ENCODE data around the gene SRGAP3. TPM values are rescaled to one million over a fixed set of nuclear protein-coding genes. Genes with fewer than 3 reads are reported as not detected.

The SRGAP3 gene
- total and polyA plus RNA-seq, 2 donors (not counting 1 experiment from before 2014, with no cell fraction given): 1.4 to 1.5 TPM

GRCh38 chr3:9195390-9195789, 54.1 kb downstream of the SRGAP3 start:
- no peak overlapping the region for H3K27ac Mint-ChIP-seq
- intact Hi-C loops (cut with micrococcal nuclease): no loop called here

GRCh38 chr3:9194509-9195184, 54.8 kb downstream of the SRGAP3 start:
- H3K4me3 Mint-ChIP-seq: no peak overlapping the region
- Histone ChIP-seq H3K36me3 (replicated peaks in 1 of 2; ENCODE audit: control extremely low read depth in 1 of 2, control insufficient read depth in 1 of 2, extremely low read depth in 1 of 2, insufficient read depth in 2 of 2, low read length in 1 of 2) (no peaks in the 10 kb centered on the region), H3K79me2 (ENCODE audit: control insufficient read depth, insufficient read depth, low read length) (no peaks in the 10 kb centered on the region), H3K4me2 (replicated peaks; ENCODE audit: low read depth, low read length, poor library complexity, severe bottlenecking) (no peak overlapping the region), H3K9me3 (ENCODE audit: control extremely low read depth in 1 of 3, control insufficient read depth in 2 of 3, insufficient read depth in 1 of 3, low read length in 2 of 3) (peaks cover 0 to 6% (median 0%) of the 10 kb centered on the region in 3 donors), H3K27ac (ENCODE audit: low read length in 2 of 2) (no peak overlapping the region), H3K4me3 (ENCODE audit: control extremely low read depth in 1 of 5, extremely low read depth in 1 of 5, insufficient read depth in 1 of 5, low read depth in 2 of 5, low read length in 4 of 5) (no peak overlapping the region), H3K27me3 (replicated peaks in 1 of 4; ENCODE audit: control extremely low read depth in 1 of 4, control insufficient read depth in 3 of 4, insufficient read depth in 4 of 4, low read length in 3 of 4) (no peaks in the 10 kb centered on the region), H3K9ac (ENCODE audit: low read length) (no peak overlapping the region), H4K20me1 (ENCODE audit: control insufficient read depth, insufficient read depth, low read length, poor library complexity, severe bottlenecking) (no peaks in the 10 kb centered on the region), H2AFZ (ENCODE audit: insufficient read depth, low read depth, low read length, poor library complexity, severe bottlenecking) (no peak overlapping the region), H3K4me1 (ENCODE audit: control insufficient read depth in 2 of 2, insufficient read depth in 2 of 2, low read length in 2 of 2) (no peaks in the 10 kb centered on the region)
- DNase-seq (no peak), ATAC-seq (ENCODE audit: low read depth) (no peak)
- peaks cover 14% of the 10 kb centered on the region for H3K27me3 Mint-ChIP-seq
- intact Hi-C loops (cut with micrococcal nuclease): no loop called here
- no peaks in the 10 kb centered on the region for H3K9me3 Mint-ChIP-seq (ENCODE audit: insufficient read depth)
- no peaks in the 10 kb centered on the region for H3K4me1 Mint-ChIP-seq
- no peak for TF ChIP-seq EZH2 (IDR thresholded peaks at IDR 0.05; ENCODE audit: borderline replicate concordance, insufficient read depth, low read depth, low read length, poor library complexity, severe bottlenecking)
- TF ChIP-seq, protein P1, sequence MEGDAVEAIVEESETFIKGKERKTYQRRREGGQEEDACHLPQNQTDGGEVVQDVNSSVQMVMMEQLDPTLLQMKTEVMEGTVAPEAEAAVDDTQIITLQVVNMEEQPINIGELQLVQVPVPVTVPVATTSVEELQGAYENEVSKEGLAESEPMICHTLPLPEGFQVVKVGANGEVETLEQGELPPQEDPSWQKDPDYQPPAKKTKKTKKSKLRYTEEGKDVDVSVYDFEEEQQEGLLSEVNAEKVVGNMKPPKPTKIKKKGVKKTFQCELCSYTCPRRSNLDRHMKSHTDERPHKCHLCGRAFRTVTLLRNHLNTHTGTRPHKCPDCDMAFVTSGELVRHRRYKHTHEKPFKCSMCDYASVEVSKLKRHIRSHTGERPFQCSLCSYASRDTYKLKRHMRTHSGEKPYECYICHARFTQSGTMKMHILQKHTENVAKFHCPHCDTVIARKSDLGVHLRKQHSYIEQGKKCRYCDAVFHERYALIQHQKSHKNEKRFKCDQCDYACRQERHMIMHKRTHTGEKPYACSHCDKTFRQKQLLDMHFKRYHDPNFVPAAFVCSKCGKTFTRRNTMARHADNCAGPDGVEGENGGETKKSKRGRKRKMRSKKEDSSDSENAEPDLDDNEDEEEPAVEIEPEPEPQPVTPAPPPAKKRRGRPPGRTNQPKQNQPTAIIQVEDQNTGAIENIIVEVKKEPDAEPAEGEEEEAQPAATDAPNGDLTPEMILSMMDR (IDR thresholded peaks at IDR 0.05): no peak
- POLR2A ChIA-PET: no interaction called here
- no peak overlapping the region for H3K27ac Mint-ChIP-seq
- CTCF ChIA-PET: no interaction called here
- WGBS (ENCODE audit: insufficient coverage): 100% methylated on average over 1 of the region's 4 CpGs

More at GRCh38 chr3:9195390-9195789, 54.1 kb downstream of the SRGAP3 start:
- TF ChIP-seq, protein P1 (IDR thresholded peaks at IDR 0.05): no peak
- no peak for TF ChIP-seq EZH2 (IDR thresholded peaks at IDR 0.05; ENCODE audit: borderline replicate concordance, insufficient read depth, low read depth, low read length, poor library complexity, severe bottlenecking)
- no peak for ATAC-seq (ENCODE audit: low read depth)
- H3K4me3 ChIP-seq (ENCODE audit: control extremely low read depth in 1 of 5, extremely low read depth in 1 of 5, insufficient read depth in 1 of 5, low read depth in 2 of 5, low read length in 4 of 5): no peak overlapping the region
- no peak for DNase-seq
- ChIA-PET POLR2A (no interaction called here), CTCF (no interaction called here)
- peaks cover 9% of the 10 kb centered on the region for H3K27me3 Mint-ChIP-seq
- H2AFZ ChIP-seq (ENCODE audit: insufficient read depth, low read depth, low read length, poor library complexity, severe bottlenecking): no peak overlapping the region
- no peaks in the 10 kb centered on the region for H4K20me1 ChIP-seq (ENCODE audit: control insufficient read depth, insufficient read depth, low read length, poor library complexity, severe bottlenecking)
- H3K4me2 ChIP-seq (replicated peaks; ENCODE audit: low read depth, low read length, poor library complexity, severe bottlenecking): no peak overlapping the region
- H3K27ac ChIP-seq (ENCODE audit: low read length in 2 of 2): no peak overlapping the region
- no peaks in the 10 kb centered on the region for H3K79me2 ChIP-seq (ENCODE audit: control insufficient read depth, insufficient read depth, low read length)
- peaks cover 0 to 6% (median 0%) of the 10 kb centered on the region in 3 donors for H3K9me3 ChIP-seq (ENCODE audit: control extremely low read depth in 1 of 3, control insufficient read depth in 2 of 3, insufficient read depth in 1 of 3, low read length in 2 of 3)
- no peaks in the 10 kb centered on the region for H3K9me3 Mint-ChIP-seq (ENCODE audit: insufficient read depth)
- 81% methylated on average over 3 of the region's 3 CpGs for WGBS (ENCODE audit: insufficient coverage)
- no peak overlapping the region for H3K9ac ChIP-seq (ENCODE audit: low read length)
- no peaks in the 10 kb centered on the region for H3K4me1 Mint-ChIP-seq
- no peaks in the 10 kb centered on the region for H3K27me3 ChIP-seq (replicated peaks in 1 of 4; ENCODE audit: control extremely low read depth in 1 of 4, control insufficient read depth in 3 of 4, insufficient read depth in 4 of 4, low read length in 3 of 4)
- no peaks in the 10 kb centered on the region for H3K36me3 ChIP-seq (replicated peaks in 1 of 2; ENCODE audit: control extremely low read depth in 1 of 2, control insufficient read depth in 1 of 2, extremely low read depth in 1 of 2, insufficient read depth in 2 of 2, low read length in 1 of 2)
- H3K4me3 Mint-ChIP-seq: no peak overlapping the region
- no peaks in the 10 kb centered on the region for H3K4me1 ChIP-seq (ENCODE audit: control insufficient read depth in 2 of 2, insufficient read depth in 2 of 2, low read length in 2 of 2)

All from B cell (primary cell).